PC-9 (cell line): ENCODE data around the gene TSTD1.

Experiments
- CTCF ChIP-seq: fragments of 200-600 bp; sonication (generic); conservative IDR thresholded peaks from 2 replicates; pipeline ENCODE4 v1.6.1; 2017; ENCODE audit warnings: mixed run types, antibody characterized with exemption, mild to moderate bottlenecking, moderate library complexity
- EZH2 ChIP-seq: fragments of 200-600 bp; sonication (generic); IDR thresholded peaks from 2 replicates; pipeline ENCODE4 v1.8.0; 2017; ENCODE audit warnings: antibody characterized with exemption, low read depth

DNA sequence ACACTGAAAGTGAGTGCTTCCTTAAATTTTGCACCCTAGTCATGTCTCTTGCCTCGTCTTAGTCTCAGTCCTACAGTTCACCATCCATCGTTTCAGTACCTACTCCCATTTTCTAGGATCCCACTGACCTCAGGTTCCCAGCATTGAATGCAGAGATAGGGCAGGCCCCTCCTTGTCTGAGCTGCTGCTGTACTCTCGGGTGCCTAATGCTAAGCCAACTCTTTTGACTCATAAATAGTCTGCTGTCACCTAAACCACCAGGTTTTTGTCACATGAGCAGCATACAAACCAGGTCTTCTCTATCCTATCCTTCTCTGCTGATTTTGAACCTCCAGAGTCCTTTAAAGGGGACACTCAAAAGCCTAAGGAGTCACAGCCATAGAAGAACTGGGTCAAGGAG is 27.9 kb upstream of the TSTD1 start:
- TF ChIP-seq CTCF = no peak
- no peak for TF ChIP-seq EZH2
